SKM-1 treated with dmso at 0.1 percent for 144 hours (cell line): ENCODE measurements around the gene LARGE1.
"Not testable (repeated sequence)": the region's sequence is repeated elsewhere in the genome, so short reads cannot be mapped to it uniquely, and the experiment has no call there.

ENCODE experiments used
- DNase-seq: peaks from one replicate; lab custom pipeline; 2025; ENCODE audit not compliant: unreplicated experiment; lab: John Stamatoyannopoulos, UW

The LARGE1 gene

DNA sequence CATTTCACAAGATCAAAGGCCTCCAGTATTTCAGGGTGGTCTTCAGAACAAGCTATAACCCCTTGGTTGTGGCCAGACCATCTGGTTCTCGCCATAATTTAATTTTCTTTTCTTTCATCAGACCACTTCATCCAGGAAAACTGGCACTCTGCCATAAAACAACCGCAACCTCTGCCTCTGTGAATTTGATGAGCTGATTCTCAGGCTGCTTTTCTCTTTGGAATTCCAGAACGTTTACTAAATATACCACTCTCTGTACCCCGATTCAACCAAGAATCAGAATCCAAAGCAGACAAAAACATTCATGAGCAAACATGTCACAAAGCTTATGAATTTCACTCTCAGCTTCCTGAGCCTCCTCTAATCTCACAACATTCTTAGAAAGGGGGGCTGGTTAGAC, 530.3 kb downstream of the LARGE1 start:
- DNase-seq = no peak

- no peak for DNase-seq
These were observed 534.0 kb downstream of the LARGE1 start for GRCh38 chr22:33386270-33386669.

DNA sequence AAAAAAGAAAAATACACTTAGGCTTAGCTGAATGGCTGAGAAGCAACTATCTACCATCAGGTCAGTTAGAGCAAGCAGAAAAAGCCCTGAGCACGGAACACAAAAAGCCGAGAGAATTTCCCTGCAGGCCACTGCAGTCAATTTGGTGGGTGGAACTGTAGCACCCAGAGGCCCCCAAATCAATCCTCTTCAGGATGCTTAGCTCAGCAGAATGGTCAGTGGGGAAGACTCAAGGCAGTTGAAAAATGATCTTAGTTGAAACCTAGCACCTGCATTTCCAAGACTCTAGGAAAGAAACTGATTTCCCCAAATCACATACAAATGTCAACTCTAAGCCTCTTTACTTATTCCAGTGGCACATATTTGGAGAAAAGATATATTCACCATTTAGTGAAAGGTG, 534.7 kb downstream of the LARGE1 start:
- no peak for DNase-seq

DNA sequence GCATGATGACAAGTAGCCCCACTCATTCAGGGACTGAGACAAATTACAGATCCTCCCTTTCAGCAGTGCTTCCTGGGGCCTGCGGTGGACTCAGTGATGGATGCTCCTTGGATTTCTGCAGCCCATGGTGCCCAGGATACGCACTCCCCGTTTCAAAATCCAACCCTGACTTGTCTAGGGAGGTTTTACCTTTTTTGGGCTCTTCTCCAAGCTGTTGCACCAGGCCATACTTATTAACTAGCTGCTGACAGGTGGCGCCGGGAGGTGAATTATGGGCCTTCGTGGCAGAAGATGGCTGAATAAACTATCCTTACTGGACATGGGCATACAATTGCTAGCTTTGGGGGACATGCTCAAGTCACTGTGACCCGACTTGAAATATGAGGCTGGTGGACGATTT, 537.8 kb downstream of the LARGE1 start:
- DNase-seq = no peak

DNA sequence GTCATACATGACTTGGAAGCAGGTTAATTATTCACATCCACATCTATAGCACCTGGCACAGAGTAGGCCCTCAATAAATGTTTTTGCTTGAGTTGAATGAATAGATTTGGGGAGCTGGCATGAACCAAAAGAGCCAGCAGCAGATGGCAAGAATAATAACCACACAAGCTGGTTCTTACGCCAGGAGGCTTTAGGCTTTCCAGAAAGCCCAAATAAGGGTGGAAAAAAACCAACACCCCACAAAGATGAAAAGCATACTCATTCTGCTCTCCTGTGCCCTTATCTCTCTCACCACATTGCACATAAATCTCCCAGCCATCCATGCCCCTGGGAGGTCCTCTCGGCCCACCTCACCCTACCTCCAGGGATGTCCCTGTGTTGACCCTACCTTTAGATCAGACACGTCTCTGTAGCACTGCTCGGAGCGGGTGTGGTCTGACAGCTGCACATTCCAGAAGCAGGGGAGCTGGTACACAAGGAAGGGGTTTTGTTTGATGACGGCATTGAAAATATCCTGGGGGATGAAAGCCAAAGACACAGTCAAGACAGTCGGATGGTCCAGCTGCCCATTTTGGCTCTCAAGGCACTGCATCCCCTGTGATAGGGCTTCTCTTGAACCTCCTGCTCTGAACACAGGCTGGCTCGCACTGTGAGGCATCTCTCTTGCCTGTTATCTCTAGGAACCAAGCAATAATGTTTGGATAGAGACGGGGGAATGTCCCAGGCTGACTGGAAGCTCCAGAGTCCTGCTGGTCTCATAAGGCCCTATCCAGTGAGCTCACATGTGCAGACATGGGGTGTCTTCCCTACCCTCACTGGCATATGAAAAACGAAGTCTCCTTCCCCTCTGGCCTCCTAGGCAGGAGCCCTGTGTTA, 538.5 kb downstream of the LARGE1 start:
- no peak for DNase-seq

- no peak for DNase-seq
These were observed 539.3 kb downstream of the LARGE1 start for GRCh38 chr22:33380789-33381530.

DNA sequence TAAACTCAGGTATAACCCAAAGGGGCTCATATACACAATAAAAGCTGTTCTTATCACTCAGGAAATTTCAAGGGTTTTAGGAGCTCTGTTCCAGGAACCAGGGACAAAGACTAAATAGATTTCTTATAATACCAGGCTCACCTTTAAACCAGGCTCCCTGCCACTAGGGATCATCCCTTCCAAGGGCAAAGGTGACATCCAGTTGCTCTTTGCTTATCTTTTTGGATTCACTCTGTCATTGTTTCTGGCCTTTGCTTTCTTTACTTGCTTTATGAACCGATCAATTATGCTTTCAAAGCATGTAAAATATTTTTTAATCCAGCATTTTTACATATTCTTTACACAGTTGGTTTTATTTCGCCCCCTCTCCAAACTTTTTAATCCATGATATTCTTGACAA, 540.4 kb downstream of the LARGE1 start:
- no peak for DNase-seq

DNA sequence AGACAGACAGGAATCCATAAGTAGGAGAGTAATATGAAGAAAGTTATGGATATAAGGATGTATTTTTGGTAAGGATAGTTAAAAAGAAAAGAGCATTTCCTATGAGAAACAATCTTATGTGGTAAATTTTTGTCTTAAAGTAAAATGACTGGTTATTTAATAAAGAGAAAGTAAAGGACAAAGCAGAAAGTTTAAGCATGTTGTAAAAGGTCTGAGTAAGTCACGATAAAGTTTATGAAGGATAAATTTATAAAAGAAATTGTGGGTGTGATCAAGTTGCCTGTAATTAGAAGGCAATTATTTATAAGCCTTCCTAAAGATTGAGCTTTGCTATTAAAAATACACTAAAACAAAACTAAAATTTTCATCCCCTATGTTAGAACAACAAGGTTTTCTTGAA, 547.4 kb downstream of the LARGE1 start:
- no peak for DNase-seq

DNA sequence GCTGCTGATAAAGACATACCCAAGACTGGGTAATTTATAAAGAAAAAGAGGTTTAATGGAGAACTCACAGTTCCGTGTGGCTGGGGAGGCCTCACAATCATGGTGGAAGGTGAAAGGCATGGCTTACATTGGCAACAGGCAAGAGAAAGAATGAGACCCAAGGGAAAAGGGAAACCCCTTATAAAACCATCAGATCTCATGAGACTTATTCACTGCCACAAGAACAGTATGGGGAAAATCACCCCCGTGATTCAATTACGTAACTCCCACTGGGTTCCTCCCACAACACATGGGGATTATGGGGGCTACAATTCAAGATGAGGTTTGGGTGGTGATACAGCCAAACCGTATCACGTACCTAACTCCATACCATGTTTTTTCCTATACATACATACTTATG, 557.0 kb downstream of the LARGE1 start:
- DNase-seq = not testable (repeated sequence)

- no peak for DNase-seq
These were observed 557.6 kb downstream of the LARGE1 start for GRCh38 chr22:33362702-33363101.

- DNase-seq = no peak
These were observed 558.7 kb downstream of the LARGE1 start for GRCh38 chr22:33361581-33361980.

DNA sequence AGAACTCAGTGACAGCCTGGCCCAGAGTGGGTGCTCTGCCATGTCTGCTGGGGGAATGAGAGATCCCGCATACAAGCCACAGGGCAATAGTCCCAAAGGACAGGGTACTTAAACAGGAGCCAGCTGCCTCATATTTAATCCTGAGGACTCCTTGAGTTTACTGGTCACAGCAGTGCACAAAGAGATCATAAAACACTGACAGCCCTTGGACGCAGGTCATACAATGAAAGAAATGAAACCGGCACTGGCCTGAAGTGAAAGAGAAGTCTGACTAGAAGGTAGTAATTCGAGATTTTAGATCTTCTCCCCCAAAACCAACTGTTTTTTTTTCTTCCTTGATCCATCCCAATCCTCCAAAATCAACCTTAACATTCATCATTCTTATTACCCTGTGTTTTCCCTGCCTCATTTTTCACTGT, 562.3 kb downstream of the LARGE1 start:
- no peak for DNase-seq

- no peak for DNase-seq
These were observed 565.3 kb downstream of the LARGE1 start for GRCh38 chr22:33354928-33355327.

GRCh38 chr22:33353502-33353901, 566.8 kb downstream of the LARGE1 start:
- no peak for DNase-seq

- DNase-seq = no peak
These were observed 567.5 kb downstream of the LARGE1 start for GRCh38 chr22:33352768-33353167.

DNA sequence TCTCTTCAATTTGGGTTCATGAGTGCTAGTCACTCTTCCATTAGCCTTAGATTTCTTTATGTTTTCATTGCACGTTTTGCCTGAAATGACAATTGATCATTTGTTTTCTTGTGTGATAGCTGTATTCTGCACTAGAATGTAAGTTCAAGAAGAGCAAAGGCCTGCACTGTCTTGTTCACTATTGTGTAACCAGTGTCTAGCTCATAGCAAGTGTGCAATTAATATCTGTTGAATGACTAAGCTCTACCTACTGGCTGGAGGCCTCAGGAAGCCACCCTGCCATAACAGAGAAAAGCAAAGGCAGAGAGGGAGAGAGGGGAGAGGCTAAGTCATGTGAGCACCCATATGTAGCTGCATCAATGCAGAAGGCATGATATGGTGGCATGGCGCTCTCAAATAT, 569.3 kb downstream of the LARGE1 start:
- no peak for DNase-seq

- DNase-seq = no peak
These were observed 569.8 kb downstream of the LARGE1 start for GRCh38 chr22:33350491-33350890.

DNA sequence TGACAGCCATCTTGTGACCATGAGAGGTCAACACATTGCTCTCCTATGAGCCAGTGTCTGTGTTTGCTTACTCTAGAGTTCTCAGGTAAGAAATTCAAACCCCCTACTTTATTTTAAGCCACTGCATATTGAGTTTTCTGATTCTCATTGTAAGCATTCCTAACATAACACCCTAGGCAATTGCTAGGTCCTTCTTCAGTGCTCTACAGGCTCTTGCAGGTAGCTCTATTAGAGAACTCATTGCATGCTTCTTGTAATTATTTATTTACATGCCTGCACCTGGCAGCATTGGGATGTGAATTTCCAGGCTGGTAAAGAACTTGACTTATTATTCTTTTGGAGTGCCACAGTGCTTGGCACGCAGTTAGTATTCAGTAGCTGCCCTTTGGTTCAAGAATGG, 573.3 kb downstream of the LARGE1 start:
- no peak for DNase-seq

GRCh38 chr22:33341611-33342010, 578.7 kb downstream of the LARGE1 start:
- DNase-seq = no peak

DNA sequence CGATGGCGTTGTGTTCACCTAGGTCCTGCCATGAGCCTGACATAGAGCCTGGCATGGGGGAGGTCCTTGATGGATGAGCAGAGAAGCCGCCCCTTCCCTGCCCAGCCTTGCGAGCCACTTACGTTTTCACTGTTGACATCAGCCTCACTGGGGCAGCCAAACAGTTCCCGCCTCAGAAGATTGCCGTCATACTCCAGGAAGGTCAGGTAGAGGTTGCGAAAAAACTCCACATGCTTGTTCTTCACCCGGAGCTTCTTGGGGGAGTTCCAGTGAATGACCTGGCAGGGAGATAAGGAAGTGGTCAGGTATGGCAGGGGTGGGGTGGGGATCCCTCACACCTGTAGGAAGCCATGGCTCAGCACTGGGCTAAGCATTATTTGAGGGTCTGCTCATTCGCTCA, 582.8 kb downstream of the LARGE1 start:
- DNase-seq = no peak

DNA sequence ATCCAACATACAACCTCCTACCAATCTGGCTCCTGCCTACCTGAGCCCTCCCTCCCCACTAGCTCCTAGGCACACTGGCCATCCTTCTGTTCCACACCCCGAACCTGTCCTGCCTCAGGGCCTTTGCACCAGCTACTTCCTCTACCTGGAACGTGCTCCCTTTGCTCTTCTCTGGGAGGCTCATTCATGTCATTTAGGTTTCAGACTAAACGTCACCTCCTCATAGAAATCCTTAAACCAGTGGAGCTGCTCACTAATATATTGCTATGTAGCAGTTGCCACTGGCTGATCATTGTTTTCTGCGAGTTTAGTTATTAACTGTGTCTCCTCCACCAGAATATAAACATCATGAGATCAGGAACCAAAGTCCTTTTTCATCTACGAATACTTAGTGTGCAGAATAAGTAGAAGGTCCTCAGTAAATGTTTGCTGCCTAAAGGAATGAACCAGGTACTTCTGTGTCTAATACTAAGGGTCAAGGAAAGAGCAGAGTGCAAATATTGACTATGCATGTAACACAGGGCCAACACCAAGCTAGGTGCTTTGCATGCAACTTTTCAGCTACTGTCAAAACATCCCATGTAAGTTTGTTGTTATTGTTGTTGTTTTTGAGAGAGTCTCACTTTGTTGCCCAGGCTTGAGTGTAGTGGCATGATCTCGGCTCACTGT, 584.5 kb downstream of the LARGE1 start:
- no peak for DNase-seq

- DNase-seq = no peak
These were observed 587.7 kb downstream of the LARGE1 start for GRCh38 chr22:33332538-33332937.
